Measurements from ENCODE around the gene NDUFAF8. TPM values are rescaled to one million over a fixed set of nuclear protein-coding genes. Genes with fewer than 3 reads are reported as not detected.

Gene NDUFAF8
- total RNA-seq, 1 donor from 2014 or later = 15.7 TPM

GRCh38 chr17:81210466-81210865 lies 28.7 kb upstream of the NDUFAF8 start:
- no peaks in the 10 kb centered on the region for H3K36me3 ChIP-seq (ENCODE audit: control insufficient read depth in 3 of 3, insufficient read depth in 3 of 3, low read length in 3 of 3)
- H3K9me3 ChIP-seq (ENCODE audit: control insufficient read depth in 3 of 3, low read length in 3 of 3) = no peaks in the 10 kb centered on the region
- no peak overlapping the region for H3K27ac ChIP-seq (ENCODE audit: low read depth, low read length)
- no peaks in the 10 kb centered on the region for H3K27me3 ChIP-seq (ENCODE audit: control insufficient read depth in 3 of 3, insufficient read depth in 3 of 3, low read length in 3 of 3)
- H3K9ac ChIP-seq (ENCODE audit: low read depth in 1 of 3, low read length in 3 of 3) = no peak overlapping the region
- H3K4me3 ChIP-seq (ENCODE audit: low read length in 3 of 3) = no peak overlapping the region
- no peaks in the 10 kb centered on the region for H3K4me1 ChIP-seq (ENCODE audit: control insufficient read depth in 3 of 3, insufficient read depth in 3 of 3, low read length in 3 of 3)

- H3K27ac ChIP-seq (ENCODE audit: low read depth, low read length) = no peak overlapping the region
- H3K9me3 ChIP-seq (ENCODE audit: control insufficient read depth in 3 of 3, low read length in 3 of 3) = no peaks in the 10 kb centered on the region
- H3K4me3 ChIP-seq (ENCODE audit: low read length in 3 of 3) = no peak overlapping the region
- H3K27me3 ChIP-seq (ENCODE audit: control insufficient read depth in 3 of 3, insufficient read depth in 3 of 3, low read length in 3 of 3) = no peaks in the 10 kb centered on the region
- H3K4me1 ChIP-seq (ENCODE audit: control insufficient read depth in 3 of 3, insufficient read depth in 3 of 3, low read length in 3 of 3) = no peaks in the 10 kb centered on the region
- no peaks in the 10 kb centered on the region for H3K36me3 ChIP-seq (ENCODE audit: control insufficient read depth in 3 of 3, insufficient read depth in 3 of 3, low read length in 3 of 3)
- no peak overlapping the region for H3K9ac ChIP-seq (ENCODE audit: low read depth in 1 of 3, low read length in 3 of 3)
Observed at GRCh38 chr17:81210868-81211267, 28.2 kb upstream of the NDUFAF8 start.

- Histone ChIP-seq H3K4me1 (ENCODE audit: control insufficient read depth in 3 of 3, insufficient read depth in 3 of 3, low read length in 3 of 3) (no peaks in the 10 kb centered on the region), H3K9ac (ENCODE audit: low read depth in 1 of 3, low read length in 3 of 3) (no peak overlapping the region), H3K27ac (ENCODE audit: low read depth, low read length) (no peak overlapping the region), H3K27me3 (ENCODE audit: control insufficient read depth in 3 of 3, insufficient read depth in 3 of 3, low read length in 3 of 3) (no peaks in the 10 kb centered on the region), H3K9me3 (ENCODE audit: control insufficient read depth in 3 of 3, low read length in 3 of 3) (no peaks in the 10 kb centered on the region), H3K4me3 (ENCODE audit: low read length in 3 of 3) (no peak overlapping the region), H3K36me3 (ENCODE audit: control insufficient read depth in 3 of 3, insufficient read depth in 3 of 3, low read length in 3 of 3) (no peaks in the 10 kb centered on the region)
Observed at GRCh38 chr17:81212365-81212764, 26.8 kb upstream of the NDUFAF8 start.

- Histone ChIP-seq H3K9me3 (ENCODE audit: control insufficient read depth in 3 of 3, low read length in 3 of 3) (no peaks in the 10 kb centered on the region), H3K9ac (ENCODE audit: low read depth in 1 of 3, low read length in 3 of 3) (no peak overlapping the region), H3K4me3 (ENCODE audit: low read length in 3 of 3) (no peak overlapping the region), H3K27me3 (ENCODE audit: control insufficient read depth in 3 of 3, insufficient read depth in 3 of 3, low read length in 3 of 3) (no peaks in the 10 kb centered on the region), H3K36me3 (ENCODE audit: control insufficient read depth in 3 of 3, insufficient read depth in 3 of 3, low read length in 3 of 3) (peaks cover 0 to 2% (median 0%) of the 10 kb centered on the region in 3 donors), H3K4me1 (ENCODE audit: control insufficient read depth in 3 of 3, insufficient read depth in 3 of 3, low read length in 3 of 3) (no peaks in the 10 kb centered on the region), H3K27ac (ENCODE audit: low read depth, low read length) (no peak overlapping the region)
Observed at GRCh38 chr17:81213978-81214377, 25.1 kb upstream of the NDUFAF8 start.

- no peak overlapping the region for H3K4me3 ChIP-seq (ENCODE audit: low read length in 3 of 3)
- peaks cover 0 to 2% (median 0%) of the 10 kb centered on the region in 3 donors for H3K36me3 ChIP-seq (ENCODE audit: control insufficient read depth in 3 of 3, insufficient read depth in 3 of 3, low read length in 3 of 3)
- H3K27me3 ChIP-seq (ENCODE audit: control insufficient read depth in 3 of 3, insufficient read depth in 3 of 3, low read length in 3 of 3) = no peaks in the 10 kb centered on the region
- no peaks in the 10 kb centered on the region for H3K9me3 ChIP-seq (ENCODE audit: control insufficient read depth in 3 of 3, low read length in 3 of 3)
- no peak overlapping the region for H3K9ac ChIP-seq (ENCODE audit: low read depth in 1 of 3, low read length in 3 of 3)
- no peak overlapping the region for H3K27ac ChIP-seq (ENCODE audit: low read depth, low read length)
- H3K4me1 ChIP-seq (ENCODE audit: control insufficient read depth in 3 of 3, insufficient read depth in 3 of 3, low read length in 3 of 3) = peaks cover 12 to 14% (median 13%) of the 10 kb centered on the region in 3 donors
Observed at GRCh38 chr17:81217491-81217890, 21.6 kb upstream of the NDUFAF8 start.

GRCh38 chr17:81218459-81218858 lies 20.7 kb upstream of the NDUFAF8 start:
- Histone ChIP-seq H3K27ac (ENCODE audit: low read depth, low read length) (no peak overlapping the region), H3K4me3 (ENCODE audit: low read length in 3 of 3) (no peak overlapping the region), H3K4me1 (ENCODE audit: control insufficient read depth in 3 of 3, insufficient read depth in 3 of 3, low read length in 3 of 3) (peaks cover 13 to 17% (median 15%) of the 10 kb centered on the region in 3 donors), H3K9ac (ENCODE audit: low read depth in 1 of 3, low read length in 3 of 3) (no peak overlapping the region), H3K36me3 (ENCODE audit: control insufficient read depth in 3 of 3, insufficient read depth in 3 of 3, low read length in 3 of 3) (peaks cover 0 to 2% (median 0%) of the 10 kb centered on the region in 3 donors), H3K9me3 (ENCODE audit: control insufficient read depth in 3 of 3, low read length in 3 of 3) (no peaks in the 10 kb centered on the region), H3K27me3 (ENCODE audit: control insufficient read depth in 3 of 3, insufficient read depth in 3 of 3, low read length in 3 of 3) (no peaks in the 10 kb centered on the region)

- no peak overlapping the region for H3K9ac ChIP-seq (ENCODE audit: low read depth in 1 of 3, low read length in 3 of 3)
- peaks cover 0 to 2% (median 0%) of the 10 kb centered on the region in 3 donors for H3K36me3 ChIP-seq (ENCODE audit: control insufficient read depth in 3 of 3, insufficient read depth in 3 of 3, low read length in 3 of 3)
- no peaks in the 10 kb centered on the region for H3K27me3 ChIP-seq (ENCODE audit: control insufficient read depth in 3 of 3, insufficient read depth in 3 of 3, low read length in 3 of 3)
Observed at GRCh38 chr17:81218991-81219390, 20.1 kb upstream of the NDUFAF8 start.

GRCh38 chr17:81219476-81220180 lies 19.5 kb upstream of the NDUFAF8 start:
- Histone ChIP-seq H3K4me1 (ENCODE audit: control insufficient read depth in 3 of 3, insufficient read depth in 3 of 3, low read length in 3 of 3) (peaks cover 13 to 19% (median 15%) of the 10 kb centered on the region in 3 donors), H3K9me3 (ENCODE audit: control insufficient read depth in 3 of 3, low read length in 3 of 3) (no peaks in the 10 kb centered on the region), H3K4me3 (ENCODE audit: low read length in 3 of 3) (no peak overlapping the region), H3K27ac (ENCODE audit: low read depth, low read length) (no peak overlapping the region), H3K9ac (ENCODE audit: low read depth in 1 of 3, low read length in 3 of 3) (no peak overlapping the region), H3K36me3 (ENCODE audit: control insufficient read depth in 3 of 3, insufficient read depth in 3 of 3, low read length in 3 of 3) (peaks cover 0 to 2% (median 0%) of the 10 kb centered on the region in 3 donors), H3K27me3 (ENCODE audit: control insufficient read depth in 3 of 3, insufficient read depth in 3 of 3, low read length in 3 of 3) (no peaks in the 10 kb centered on the region)

More at GRCh38 chr17:81218991-81219390, 20.1 kb upstream of the NDUFAF8 start:
- H3K4me3 ChIP-seq (ENCODE audit: low read length in 3 of 3) = no peak overlapping the region
- H3K4me1 ChIP-seq (ENCODE audit: control insufficient read depth in 3 of 3, insufficient read depth in 3 of 3, low read length in 3 of 3) = peaks cover 13 to 19% (median 15%) of the 10 kb centered on the region in 3 donors
- H3K27ac ChIP-seq (ENCODE audit: low read depth, low read length) = no peak overlapping the region
- no peaks in the 10 kb centered on the region for H3K9me3 ChIP-seq (ENCODE audit: control insufficient read depth in 3 of 3, low read length in 3 of 3)

GRCh38 chr17:81221371-81221841 lies 17.7 kb upstream of the NDUFAF8 start:
- no peaks in the 10 kb centered on the region for H3K27me3 ChIP-seq (ENCODE audit: control insufficient read depth in 3 of 3, insufficient read depth in 3 of 3, low read length in 3 of 3)
- H3K4me3 ChIP-seq (ENCODE audit: low read length in 3 of 3) = peak overlapping the region in 2 of 3 donors; percentile 77 to 78
- H3K36me3 ChIP-seq (ENCODE audit: control insufficient read depth in 3 of 3, insufficient read depth in 3 of 3, low read length in 3 of 3) = peaks cover 0 to 2% (median 0%) of the 10 kb centered on the region in 3 donors
- no peak overlapping the region for H3K27ac ChIP-seq (ENCODE audit: low read depth, low read length)
- H3K9ac ChIP-seq (ENCODE audit: low read depth in 1 of 3, low read length in 3 of 3) = peak overlapping the region in 2 of 3 donors; percentile 43 to 79
- peaks cover 13 to 19% (median 15%) of the 10 kb centered on the region in 3 donors for H3K4me1 ChIP-seq (ENCODE audit: control insufficient read depth in 3 of 3, insufficient read depth in 3 of 3, low read length in 3 of 3)
- no peaks in the 10 kb centered on the region for H3K9me3 ChIP-seq (ENCODE audit: control insufficient read depth in 3 of 3, low read length in 3 of 3)

- Histone ChIP-seq H3K9ac (ENCODE audit: low read depth in 1 of 3, low read length in 3 of 3) (peak overlapping the region; percentile 43 to 79 (median 62)), H3K27me3 (ENCODE audit: control insufficient read depth in 3 of 3, insufficient read depth in 3 of 3, low read length in 3 of 3) (no peaks in the 10 kb centered on the region), H3K36me3 (ENCODE audit: control insufficient read depth in 3 of 3, insufficient read depth in 3 of 3, low read length in 3 of 3) (peaks cover 0 to 2% (median 0%) of the 10 kb centered on the region in 3 donors), H3K9me3 (ENCODE audit: control insufficient read depth in 3 of 3, low read length in 3 of 3) (no peaks in the 10 kb centered on the region), H3K4me1 (ENCODE audit: control insufficient read depth in 3 of 3, insufficient read depth in 3 of 3, low read length in 3 of 3) (peaks cover 13 to 19% (median 15%) of the 10 kb centered on the region in 3 donors), H3K27ac (ENCODE audit: low read depth, low read length) (no peak overlapping the region), H3K4me3 (ENCODE audit: low read length in 3 of 3) (peak overlapping the region; percentile 73 to 78 (median 77))
Observed at GRCh38 chr17:81221842-81222619, 17.1 kb upstream of the NDUFAF8 start.
